ENCODE measurements around the gene ADCY2. TPM values are rescaled to one million over a fixed set of nuclear protein-coding genes. Genes with fewer than 3 reads are reported as not detected.

ADCY2 gene
- total RNA-seq, 4 donors from 2014 or later = 4.8 to 9.1 (median 5.7) TPM

GRCh38 chr5:7683753-7684152 lies 287.8 kb downstream of the ADCY2 start:
- H3K27ac ChIP-seq (replicated peaks in 1 of 4) = no peak overlapping the region
- no peaks in the 10 kb centered on the region for H3K36me3 ChIP-seq
- WGBS = 76% methylated on average over 3 of the region's 3 CpGs
- no peak overlapping the region for H3K4me3 ChIP-seq
- no peaks in the 10 kb centered on the region for H3K27me3 ChIP-seq
- no peaks in the 10 kb centered on the region for H3K9me3 ChIP-seq
- intact Hi-C loops (cut with DNase I) = no loop called here
- H3K4me1 ChIP-seq = peaks cover 0 to 16% (median 4%) of the 10 kb centered on the region in 4 donors
- peak; percentile 87 for DNase-seq (ENCODE audit: extremely low spot score)
- TF ChIP-seq POLR2AphosphoS5 (IDR thresholded peaks at IDR 0.05) (no peak), EP300 (IDR thresholded peaks at IDR 0.05) (no peak), CTCF (IDR thresholded peaks at IDR 0.05) (no peak)

- intact Hi-C loops (cut with DNase I) = no loop called here
- H3K9me3 ChIP-seq = no peaks in the 10 kb centered on the region
- no peak for TF ChIP-seq POLR2A (IDR thresholded peaks at IDR 0.05; ENCODE audit: low read depth)
- TF ChIP-seq CTCF (IDR thresholded peaks at IDR 0.05) = no peak
- no peak for TF ChIP-seq EP300 (IDR thresholded peaks at IDR 0.05)
- no peak for TF ChIP-seq POLR2AphosphoS5 (IDR thresholded peaks at IDR 0.05)
- H3K27ac ChIP-seq (replicated peaks in 1 of 4) = no peak overlapping the region
- WGBS = 83% methylated on average over 5 of the region's 5 CpGs
- no peaks in the 10 kb centered on the region for H3K27me3 ChIP-seq
- H3K4me3 ChIP-seq = no peak overlapping the region
- peaks cover 0 to 10% (median 4%) of the 10 kb centered on the region in 4 donors for H3K4me1 ChIP-seq
- H3K36me3 ChIP-seq = no peaks in the 10 kb centered on the region
- peak; percentile 68 for DNase-seq (ENCODE audit: extremely low spot score)
Measured at GRCh38 chr5:7684826-7685225, 288.9 kb downstream of the ADCY2 start.

GRCh38 chr5:7686794-7687193 lies 290.9 kb downstream of the ADCY2 start:
- 50% methylated on average over 1 of the region's 1 CpG for WGBS
- H3K4me3 ChIP-seq = no peak overlapping the region
- H3K27me3 ChIP-seq = no peaks in the 10 kb centered on the region
- H3K27ac ChIP-seq (replicated peaks in 1 of 4) = no peak overlapping the region
- TF ChIP-seq POLR2AphosphoS5 (IDR thresholded peaks at IDR 0.05) (no peak), EP300 (IDR thresholded peaks at IDR 0.05) (no peak), CTCF (IDR thresholded peaks at IDR 0.05) (no peak), POLR2A (IDR thresholded peaks at IDR 0.05; ENCODE audit: low read depth) (no peak)
- H3K9me3 ChIP-seq = no peaks in the 10 kb centered on the region
- peaks cover 0 to 4% (median 0%) of the 10 kb centered on the region in 4 donors for H3K36me3 ChIP-seq
- H3K4me1 ChIP-seq = peaks cover 0 to 10% (median 4%) of the 10 kb centered on the region in 4 donors
- intact Hi-C loops (cut with DNase I) = no loop called here
- DNase-seq (ENCODE audit: extremely low spot score) = no peak

GRCh38 chr5:7690557-7690956 lies 294.6 kb downstream of the ADCY2 start:
- Histone ChIP-seq H3K27me3 (no peaks in the 10 kb centered on the region), H3K27ac (replicated peaks in 1 of 4) (no peak overlapping the region), H3K4me3 (no peak overlapping the region), H3K36me3 (peaks cover 0 to 4% (median 0%) of the 10 kb centered on the region in 4 donors), H3K9me3 (no peaks in the 10 kb centered on the region), H3K4me1 (no peaks in the 10 kb centered on the region)
- DNase-seq (ENCODE audit: extremely low spot score) = no peak
- intact Hi-C loops (cut with DNase I) = no loop called here
- TF ChIP-seq CTCF (IDR thresholded peaks at IDR 0.05) = no peak
- WGBS = 85% methylated on average over 10 of the region's 10 CpGs

GRCh38 chr5:7705261-7705660 lies 309.3 kb downstream of the ADCY2 start:
- Histone ChIP-seq H3K36me3 (peaks cover 0 to 10% (median 3%) of the 10 kb centered on the region in 4 donors), H3K9me3 (no peaks in the 10 kb centered on the region), H3K4me3 (no peak overlapping the region), H3K4me1 (no peaks in the 10 kb centered on the region), H3K27ac (replicated peaks in 1 of 4) (no peak overlapping the region), H3K27me3 (no peaks in the 10 kb centered on the region)
- TF ChIP-seq EP300 (IDR thresholded peaks at IDR 0.05) (no peak), POLR2AphosphoS5 (IDR thresholded peaks at IDR 0.05) (no peak), POLR2A (IDR thresholded peaks at IDR 0.05; ENCODE audit: low read depth) (no peak), CTCF (IDR thresholded peaks at IDR 0.05) (no peak)
- WGBS = 55% methylated on average over 5 of the region's 5 CpGs
- DNase-seq (ENCODE audit: extremely low spot score) = no peak
- intact Hi-C loops (cut with DNase I) = no loop called here
